ENCODE data around the gene SOD2. TPM values are rescaled to one million over a fixed set of nuclear protein-coding genes. Genes with fewer than 3 reads are reported as not detected.
"Not testable (repeated sequence)": the region's sequence is repeated elsewhere in the genome, so short reads cannot be mapped to it uniquely, and the experiment has no call there.

Gene SOD2
- total and polyA plus RNA-seq, 12 donors = 129 to 3,032 (median 386) TPM

DNA sequence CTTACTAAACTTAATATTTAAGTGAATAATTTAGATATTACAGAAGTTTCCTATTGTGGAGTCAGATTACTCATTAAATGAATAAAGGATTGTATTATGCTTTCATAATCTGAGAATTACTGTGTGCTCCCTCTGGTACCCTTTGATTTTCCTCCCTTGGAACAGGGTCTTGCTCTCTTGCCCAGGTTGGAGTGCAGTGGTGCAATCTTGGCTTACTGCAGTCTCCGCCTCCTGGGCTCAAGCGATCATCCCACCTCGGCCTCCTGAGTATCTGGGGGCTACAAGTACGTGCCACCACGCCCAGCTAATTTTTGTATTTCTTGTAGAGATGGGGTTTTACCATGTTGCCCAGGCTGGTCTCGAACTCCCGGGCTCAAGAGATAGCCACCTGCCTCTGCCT, 43.9 kb upstream of the SOD2 start:
- intact Hi-C loops (cut with DNase I) = no loop called here

DNA sequence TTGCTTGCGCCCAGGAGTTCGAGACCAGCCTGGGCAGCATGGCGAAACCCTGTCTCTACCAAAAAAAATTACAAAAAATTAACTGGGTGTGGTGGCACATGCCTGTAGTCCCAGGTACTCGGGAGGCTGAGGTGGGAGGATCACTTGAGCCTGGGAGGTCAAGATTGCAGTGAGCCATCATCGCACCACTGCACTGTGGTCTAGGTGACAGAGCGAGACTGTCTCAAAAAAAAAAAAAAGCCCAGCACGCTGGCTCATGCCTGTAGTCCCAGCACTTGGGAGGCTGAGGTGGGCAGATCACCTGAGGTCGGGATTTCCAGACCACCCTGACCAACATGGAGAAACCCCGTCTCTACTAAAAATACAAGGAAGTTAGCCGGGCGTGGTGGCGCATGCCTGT, 40.4 kb upstream of the SOD2 start:
- H3K36me3 ChIP-seq (replicated peaks in 1 of 2); intact Hi-C loops (cut with DNase I): not testable (repeated sequence)

More for the DNA sequence above, 43.9 kb upstream of the SOD2 start:
- DNase-seq = no peak
- H3K36me3 ChIP-seq (replicated peaks in 1 of 2) = peaks cover 0 to 22% of the 10 kb centered on the region in 2 donors
- peaks cover 6 to 53% of the 10 kb centered on the region in 2 donors for H3K4me1 ChIP-seq (replicated peaks in 1 of 2)
- H3K27me3 ChIP-seq = no peaks in the 10 kb centered on the region
- H3K4me3 ChIP-seq = no peak overlapping the region
- no peak for TF ChIP-seq POLR2A (IDR thresholded peaks at IDR 0.05)
- TF ChIP-seq, protein P1, sequence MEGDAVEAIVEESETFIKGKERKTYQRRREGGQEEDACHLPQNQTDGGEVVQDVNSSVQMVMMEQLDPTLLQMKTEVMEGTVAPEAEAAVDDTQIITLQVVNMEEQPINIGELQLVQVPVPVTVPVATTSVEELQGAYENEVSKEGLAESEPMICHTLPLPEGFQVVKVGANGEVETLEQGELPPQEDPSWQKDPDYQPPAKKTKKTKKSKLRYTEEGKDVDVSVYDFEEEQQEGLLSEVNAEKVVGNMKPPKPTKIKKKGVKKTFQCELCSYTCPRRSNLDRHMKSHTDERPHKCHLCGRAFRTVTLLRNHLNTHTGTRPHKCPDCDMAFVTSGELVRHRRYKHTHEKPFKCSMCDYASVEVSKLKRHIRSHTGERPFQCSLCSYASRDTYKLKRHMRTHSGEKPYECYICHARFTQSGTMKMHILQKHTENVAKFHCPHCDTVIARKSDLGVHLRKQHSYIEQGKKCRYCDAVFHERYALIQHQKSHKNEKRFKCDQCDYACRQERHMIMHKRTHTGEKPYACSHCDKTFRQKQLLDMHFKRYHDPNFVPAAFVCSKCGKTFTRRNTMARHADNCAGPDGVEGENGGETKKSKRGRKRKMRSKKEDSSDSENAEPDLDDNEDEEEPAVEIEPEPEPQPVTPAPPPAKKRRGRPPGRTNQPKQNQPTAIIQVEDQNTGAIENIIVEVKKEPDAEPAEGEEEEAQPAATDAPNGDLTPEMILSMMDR (IDR thresholded peaks at IDR 0.05) = no peak
- H3K9me3 ChIP-seq (replicated peaks in 1 of 3) = no peaks in the 10 kb centered on the region
- H3K27ac ChIP-seq = no peak overlapping the region
- 83 to 93% (median 90%) methylated on average over 7 of the region's 7 CpGs for WGBS, 4 donors

DNA sequence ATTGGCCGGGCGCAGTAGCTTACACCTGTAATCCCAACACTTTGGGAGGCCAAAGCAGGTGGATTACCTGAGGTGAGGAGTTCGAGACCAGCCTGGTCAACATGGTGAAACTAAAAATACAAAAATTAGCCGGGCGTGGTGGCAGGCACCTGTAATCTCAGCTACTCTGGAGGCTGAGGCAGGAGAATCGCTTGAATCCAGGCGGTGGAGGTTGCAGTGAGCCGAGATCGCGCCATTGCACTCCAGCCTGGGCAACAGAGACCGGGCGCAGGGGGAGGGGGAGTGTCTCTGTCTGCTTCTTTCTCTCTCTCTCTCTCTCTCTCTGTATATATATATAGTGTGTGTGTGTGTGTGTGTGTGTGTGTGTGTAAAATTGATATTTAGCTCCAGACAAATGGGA, 39.5 kb upstream of the SOD2 start:
- H3K27me3 ChIP-seq; H3K4me3 ChIP-seq; H3K27ac ChIP-seq; intact Hi-C loops (cut with DNase I); H3K9me3 ChIP-seq (replicated peaks in 1 of 3); DNase-seq; H3K36me3 ChIP-seq (replicated peaks in 1 of 2): not testable (repeated sequence)
- WGBS, 4 donors = 86 to 91% (median 89%) methylated on average over 12 of the region's 12 CpGs
- H3K4me1 ChIP-seq (replicated peaks in 1 of 2) = peaks cover 18 to 67% of the 10 kb centered on the region in 2 donors

More for the DNA sequence above, 40.4 kb upstream of the SOD2 start:
- not testable (repeated sequence) for H3K27me3 ChIP-seq; H3K27ac ChIP-seq; H3K9me3 ChIP-seq (replicated peaks in 1 of 3); DNase-seq; H3K4me3 ChIP-seq
- WGBS, 4 donors = 90 to 100% (median 95%) methylated on average over 8 to 12 of the region's 12 CpGs
- peaks cover 17 to 73% of the 10 kb centered on the region in 2 donors for H3K4me1 ChIP-seq (replicated peaks in 1 of 2)

DNA sequence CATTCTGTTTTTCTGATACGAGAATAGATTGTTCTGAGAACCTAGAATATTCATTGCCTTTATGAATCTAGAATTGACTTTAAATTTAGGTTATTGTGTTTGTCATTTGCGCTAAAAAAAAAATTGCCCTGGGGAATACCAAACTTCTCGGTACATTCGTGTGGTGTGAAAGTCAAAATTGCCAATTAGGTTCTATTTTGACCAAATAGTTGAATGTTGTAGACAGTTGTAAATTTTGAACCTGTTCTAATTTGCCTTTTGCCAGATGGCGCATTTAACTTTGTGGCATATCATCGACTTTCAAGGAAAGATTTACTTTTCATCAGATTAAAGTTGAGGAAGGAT, 37.3 kb upstream of the SOD2 start:
- DNase-seq = no peak
- Histone ChIP-seq H3K4me3 (peak overlapping the region in 1 of 4 donors; percentile 100), H3K4me1 (replicated peaks in 1 of 2) (peaks cover 26 to 61% of the 10 kb centered on the region in 2 donors), H3K27ac (no peak overlapping the region), H3K36me3 (replicated peaks in 1 of 2) (no peaks in the 10 kb centered on the region), H3K9me3 (replicated peaks in 1 of 3) (no peaks in the 10 kb centered on the region), H3K27me3 (no peaks in the 10 kb centered on the region)
- WGBS, 4 donors = 73 to 76% (median 75%) methylated on average over 6 of the region's 6 CpGs
- intact Hi-C loops (cut with DNase I) = no loop called here
- TF ChIP-seq, protein P1 (IDR thresholded peaks at IDR 0.05) = no peak
- TF ChIP-seq POLR2A (IDR thresholded peaks at IDR 0.05) = no peak

DNA sequence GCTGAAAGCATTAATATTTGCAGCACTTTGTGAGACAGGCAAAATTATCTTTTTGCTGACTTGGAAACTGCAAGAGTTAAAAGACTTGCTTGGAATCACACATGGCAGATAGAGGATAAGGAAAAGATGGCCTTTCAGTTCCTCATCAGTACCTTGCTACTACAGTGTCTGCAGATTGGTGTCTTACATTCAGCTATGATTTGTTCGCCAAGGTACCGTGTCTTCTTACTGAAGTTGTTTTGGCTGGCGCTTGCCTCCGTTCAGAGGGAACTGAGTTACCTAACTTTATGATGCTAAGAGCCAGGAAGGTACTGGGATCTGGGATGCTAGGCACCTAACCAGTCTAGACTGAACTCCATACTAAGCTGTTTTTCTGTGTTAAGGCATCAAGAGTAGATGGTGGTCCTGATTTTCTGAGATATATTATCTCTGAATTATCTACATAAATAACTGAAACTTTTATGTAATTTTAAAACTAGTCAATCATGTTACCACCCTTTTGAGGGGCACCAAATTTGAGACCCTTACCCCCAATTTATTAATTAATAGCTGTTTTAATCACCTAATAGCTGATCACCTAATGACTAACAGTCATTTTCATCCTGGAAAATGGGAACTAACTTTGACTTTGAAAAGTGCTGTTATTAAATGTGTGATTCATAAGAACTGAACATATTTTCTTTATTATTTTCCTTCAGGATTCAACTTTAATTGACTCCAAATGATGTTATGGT, 36.7 kb upstream of the SOD2 start:
- 23 to 29% (median 26%) methylated on average over 4 of the region's 4 CpGs for WGBS, 4 donors
- Histone ChIP-seq H3K4me3 (peak overlapping the region in 1 of 4 donors; percentile 100), H3K4me1 (replicated peaks in 1 of 2) (peaks cover 26 to 60% of the 10 kb centered on the region in 2 donors)

More for the DNA sequence above, 36.7 kb upstream of the SOD2 start:
- TF ChIP-seq POLR2A (IDR thresholded peaks at IDR 0.05) = no peak
- TF ChIP-seq, protein P1 (IDR thresholded peaks at IDR 0.05) = no peak
- Histone ChIP-seq H3K27ac (peak overlapping the region in 1 of 5 donors; percentile 99), H3K36me3 (replicated peaks in 1 of 2) (no peaks in the 10 kb centered on the region), H3K9me3 (replicated peaks in 1 of 3) (no peaks in the 10 kb centered on the region), H3K27me3 (no peaks in the 10 kb centered on the region)
- peak in 1 of 7 donors; percentile 19 for DNase-seq
- intact Hi-C loops (cut with DNase I) = loop anchor here in 1 of 2 donors (5.0 kb wide), 1 partner anchor 37 kb away; the partner anchor contains the start of gene SOD2
